ENCODE measurements around the gene NFIX.

GRCh38 chr19:12982648-12983047 is 12.6 kb upstream of the NFIX start:
- no peak for TF ChIP-seq CTCF (IDR thresholded peaks at IDR 0.05)
- no peak for TF ChIP-seq POLR2AphosphoS5 (IDR thresholded peaks at IDR 0.05)
- TF ChIP-seq EP300 (IDR thresholded peaks at IDR 0.05), result no peak
